ENCODE measurements around the gene OOEP.

DNA sequence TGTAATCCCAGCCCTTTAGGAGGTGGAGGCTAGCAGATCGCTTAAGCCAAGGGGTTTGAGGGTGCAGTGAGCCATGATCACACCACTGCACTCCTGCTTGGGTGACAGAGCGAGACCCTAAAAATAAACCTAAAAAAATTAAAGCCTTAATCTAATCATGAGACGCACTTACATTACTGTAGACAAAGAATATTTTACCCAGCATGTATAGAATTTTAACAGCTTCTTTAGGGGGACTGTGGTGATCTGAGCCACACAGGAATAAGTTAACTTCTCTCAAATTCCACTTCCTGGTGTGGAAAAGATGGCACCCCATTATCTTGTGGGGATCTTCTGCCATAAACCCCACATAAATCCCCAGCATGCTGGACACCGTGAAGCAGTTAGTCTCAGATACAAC lies 2.3 kb upstream of the OOEP start:
- TF ChIP-seq, protein P1, sequence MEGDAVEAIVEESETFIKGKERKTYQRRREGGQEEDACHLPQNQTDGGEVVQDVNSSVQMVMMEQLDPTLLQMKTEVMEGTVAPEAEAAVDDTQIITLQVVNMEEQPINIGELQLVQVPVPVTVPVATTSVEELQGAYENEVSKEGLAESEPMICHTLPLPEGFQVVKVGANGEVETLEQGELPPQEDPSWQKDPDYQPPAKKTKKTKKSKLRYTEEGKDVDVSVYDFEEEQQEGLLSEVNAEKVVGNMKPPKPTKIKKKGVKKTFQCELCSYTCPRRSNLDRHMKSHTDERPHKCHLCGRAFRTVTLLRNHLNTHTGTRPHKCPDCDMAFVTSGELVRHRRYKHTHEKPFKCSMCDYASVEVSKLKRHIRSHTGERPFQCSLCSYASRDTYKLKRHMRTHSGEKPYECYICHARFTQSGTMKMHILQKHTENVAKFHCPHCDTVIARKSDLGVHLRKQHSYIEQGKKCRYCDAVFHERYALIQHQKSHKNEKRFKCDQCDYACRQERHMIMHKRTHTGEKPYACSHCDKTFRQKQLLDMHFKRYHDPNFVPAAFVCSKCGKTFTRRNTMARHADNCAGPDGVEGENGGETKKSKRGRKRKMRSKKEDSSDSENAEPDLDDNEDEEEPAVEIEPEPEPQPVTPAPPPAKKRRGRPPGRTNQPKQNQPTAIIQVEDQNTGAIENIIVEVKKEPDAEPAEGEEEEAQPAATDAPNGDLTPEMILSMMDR (conservative IDR thresholded peaks at IDR 0.05; ENCODE audit: low read depth, low read length), result no peak
- no peak for TF ChIP-seq POLR2A (IDR thresholded peaks at IDR 0.05; ENCODE audit: low read depth, low read length)
- TF ChIP-seq SMC3 (IDR thresholded peaks at IDR 0.05; ENCODE audit: low read depth, low read length), result no peak
- TF ChIP-seq CEBPB (IDR thresholded peaks at IDR 0.05; ENCODE audit: low read depth, low read length), result no peak
- no peak for TF ChIP-seq RAD21 (IDR thresholded peaks at IDR 0.05; ENCODE audit: low read length)
- TF ChIP-seq BHLHE40 (IDR thresholded peaks at IDR 0.05; ENCODE audit: low read depth, low read length), result no peak
- TF ChIP-seq MAZ (IDR thresholded peaks at IDR 0.05; ENCODE audit: borderline replicate concordance, low read depth, low read length), result no peak
- no peak for TF ChIP-seq RFX5 (IDR thresholded peaks at IDR 0.05; ENCODE audit: low read depth, low read length)
- no peak for TF ChIP-seq MAFK (IDR thresholded peaks at IDR 0.05; ENCODE audit: low read depth, low read length)
- TF ChIP-seq RCOR1 (IDR thresholded peaks at IDR 0.05; ENCODE audit: insufficient replicate concordance, low read length), result no peak
